NCI-H510A (cell line): ENCODE data around the gene MTREX.

Experiments used
- DNase-seq: peaks from one replicate; lab custom pipeline; 2025; lab: John Stamatoyannopoulos, UW

Gene MTREX

DNA sequence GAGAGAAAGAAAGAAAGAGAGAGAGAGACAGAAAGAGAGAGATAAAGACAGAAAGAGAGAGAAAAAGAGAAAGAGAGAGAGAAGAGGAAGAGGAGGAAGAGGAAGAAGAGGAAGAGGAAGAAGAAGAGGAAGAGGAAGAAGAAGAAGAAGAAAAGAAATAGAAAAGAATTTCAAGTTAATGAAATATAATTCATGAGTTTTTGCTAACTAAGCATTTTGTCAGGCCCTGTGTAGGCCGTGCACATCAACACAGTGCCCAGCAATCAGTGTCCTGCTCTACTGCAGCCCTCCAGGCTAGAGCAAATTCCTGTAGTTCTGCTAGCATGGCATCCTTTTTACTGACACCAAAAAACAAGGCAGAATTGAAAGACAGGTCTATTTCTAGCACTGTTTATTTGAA, 164.9 kb downstream of the MTREX start:
- no peak for DNase-seq
